Neural cell (in vitro differentiated cells): Measurements from ENCODE around the gene BCL2. TPM values are rescaled to one million over a fixed set of nuclear protein-coding genes. Genes with fewer than 3 reads are reported as not detected.
A peak's percentile ranks its signal among the peaks of the same experiment; 100 is the strongest.

Experiments
- H2AFZ ChIP-seq: fragments of 200-600, 300-800 bp; sonication (generic), shearing (Covaris generic); 2 replicates; pipeline ENCODE4 v1.6.0; 2014; ENCODE audit warnings: low read depth, mild to moderate bottlenecking, antibody characterized with exemption, low read length, moderate library complexity
- H3F3A ChIP-seq: fragments of 200-600 bp; shearing (Covaris generic); 2 replicates; pipeline ENCODE4 v1.6.1; 2016; ENCODE audit warnings: mild to moderate bottlenecking, moderate library complexity, mixed read lengths, antibody characterized with exemption, low read length; ENCODE audit not compliant: insufficient read depth, poor library complexity, severe bottlenecking
- H3K27ac ChIP-seq: fragments of 200-600, 300-800 bp; sonication (generic), shearing (Covaris generic); 2 replicates; pipeline ENCODE4 v1.5.1; 2014; ENCODE audit warnings: mild to moderate bottlenecking, low read length, moderate library complexity
- H3K27me3 ChIP-seq: fragments of 300-800, 200-600 bp; sonication (generic), shearing (Covaris generic); 2 replicates; pipeline ENCODE4 v1.6.0; 2014; ENCODE audit warnings: mild to moderate bottlenecking, low read depth, low read length, moderate library complexity; ENCODE audit not compliant: insufficient read depth
- H3K36me3 ChIP-seq: fragments of 300-800, 200-600 bp; sonication (generic), shearing (Covaris generic); 2 replicates; pipeline ENCODE4 v1.5.1; 2014; ENCODE audit warnings: mild to moderate bottlenecking, antibody characterized with exemption, low read length, moderate library complexity; ENCODE audit not compliant: insufficient read depth
- H3K4me2 ChIP-seq: fragments of 300-800, 200-600 bp; sonication (generic), shearing (Covaris generic); 2 replicates; pipeline ENCODE4 v1.6.0; 2014; ENCODE audit warnings: mild to moderate bottlenecking, low read length
- H3K4me3 ChIP-seq: fragments of 300-800, 200-600 bp; sonication (generic), shearing (Covaris generic); 2 replicates; pipeline ENCODE4 v1.5.1; 2014; ENCODE audit warnings: mild to moderate bottlenecking, low read length, moderate library complexity
- H3K79me2 ChIP-seq: fragments of 200-600 bp; shearing (Covaris generic); replicated peaks from 2 replicates; pipeline ENCODE4 v1.6.0; 2014; ENCODE audit warnings: mild to moderate bottlenecking, low read length, moderate library complexity; ENCODE audit not compliant: insufficient read depth
- H3K9ac ChIP-seq: fragments of 300-800, 200-600 bp; sonication (generic), shearing (Covaris generic); 2 replicates; pipeline ENCODE4 v1.6.1; 2016; ENCODE audit warnings: mild to moderate bottlenecking, low read length, mixed read lengths
- H3K9me2 ChIP-seq: fragments of 200-600 bp; shearing (Covaris generic); 2 replicates; pipeline ENCODE4 v1.6.1; 2016; ENCODE audit warnings: mild to moderate bottlenecking, low read length, mixed read lengths; ENCODE audit not compliant: insufficient read depth
- H3K9me3 ChIP-seq: fragments of 200-600, 300-800 bp; sonication (generic), shearing (Covaris generic); 2 replicates; pipeline ENCODE4 v1.6.1; 2016; ENCODE audit warnings: mild to moderate bottlenecking, mixed run types, low read length, moderate library complexity, mixed read lengths
- H4K20me1 ChIP-seq: fragments of 200-600 bp; shearing (Covaris generic); 2 replicates; pipeline ENCODE4 v1.6.1; 2016; ENCODE audit warnings: mild to moderate bottlenecking, mixed run types; ENCODE audit not compliant: insufficient read depth
- CTCF ChIP-seq: fragments of 450-650 bp; IDR thresholded peaks from 2 replicates; pipeline ENCODE4 v1.5.1; 2014; ENCODE audit warnings: antibody characterized with exemption, mild to moderate bottlenecking, moderate library complexity; ENCODE audit not compliant: poor library complexity, severe bottlenecking
- EP300 ChIP-seq: fragments of 450-650 bp; conservative IDR thresholded peaks from 2 replicates; pipeline ENCODE4 v1.6.1; 2014; ENCODE audit warnings: antibody characterized with exemption, mild to moderate bottlenecking, moderate library complexity; ENCODE audit not compliant: poor library complexity, severe bottlenecking
- EZH2 ChIP-seq: fragments of 200-600, 300-800 bp; shearing (Covaris generic), sonication (generic); IDR thresholded peaks from 2 replicates; pipeline ENCODE4 v1.6.1; 2014; ENCODE audit warnings: antibody characterized with exemption, low read length, borderline replicate concordance, mild to moderate bottlenecking; ENCODE audit not compliant: insufficient read depth, poor library complexity, severe bottlenecking
- MXI1 ChIP-seq: fragments of 450-650 bp; conservative IDR thresholded peaks from 2 replicates; pipeline ENCODE4 v1.6.1; 2014; ENCODE audit warnings: antibody characterized with exemption, mild to moderate bottlenecking; ENCODE audit not compliant: poor library complexity, severe bottlenecking
- POLR2AphosphoS5 ChIP-seq: IDR thresholded peaks from 2 replicates; pipeline ENCODE4 v1.6.1; 2012
- RAD21 ChIP-seq: fragments of 450-650 bp; conservative IDR thresholded peaks from 2 replicates; pipeline ENCODE4 v1.6.1; 2014; ENCODE audit warnings: antibody characterized with exemption, mild to moderate bottlenecking, moderate library complexity
- REST ChIP-seq: IDR thresholded peaks from 2 replicates; pipeline ENCODE4 v1.6.1; 2012; ENCODE audit warnings: borderline replicate concordance
- SMC3 ChIP-seq: fragments of 450-650 bp; conservative IDR thresholded peaks from 2 replicates; pipeline ENCODE4 v1.6.1; 2014; ENCODE audit warnings: antibody characterized with exemption, mild to moderate bottlenecking, moderate library complexity; ENCODE audit not compliant: poor library complexity
- TAF1 ChIP-seq: IDR thresholded peaks from 2 replicates; pipeline ENCODE4 v1.6.1; 2012; ENCODE audit warnings: low read depth
- polyA plus RNA-seq: library from polyadenylated mRNA; depleted of rRNA; stranded (reverse); fragments of >200 nt; gene quantifications from 2 replicates; pipeline ENCODE4 v1.2.3, GENCODE V29; 2014

Gene BCL2
- polyA plus RNA-seq, 1 donor from 2014 or later = 3.4 TPM

GRCh38 chr18:63074981-63075404 is 244.6 kb downstream of the BCL2 start:
- no peak overlapping the region for H3K9ac ChIP-seq
- H3K4me2 ChIP-seq = no peak overlapping the region
- H3K9me2 ChIP-seq = no peaks in the 10 kb centered on the region
- H3K79me2 ChIP-seq = no peaks in the 10 kb centered on the region
- no peak for TF ChIP-seq MXI1
- no peak for TF ChIP-seq EZH2
- no peak for TF ChIP-seq RAD21
- TF ChIP-seq CTCF = no peak
- no peak for TF ChIP-seq TAF1
- TF ChIP-seq EP300 = no peak
- TF ChIP-seq SMC3 = no peak
- no peak for TF ChIP-seq REST
- TF ChIP-seq POLR2AphosphoS5 = no peak
- H3K9me3 ChIP-seq = no peaks in the 10 kb centered on the region
- H3K4me3 ChIP-seq = peak overlapping the region; percentile 45
- H3K27ac ChIP-seq = no peak overlapping the region
- no peaks in the 10 kb centered on the region for H3K36me3 ChIP-seq
- no peak overlapping the region for H2AFZ ChIP-seq
- no peaks in the 10 kb centered on the region for H3K27me3 ChIP-seq
- no peaks in the 10 kb centered on the region for H3F3A ChIP-seq
- no peaks in the 10 kb centered on the region for H4K20me1 ChIP-seq

- no peaks in the 10 kb centered on the region for H4K20me1 ChIP-seq
- H3K36me3 ChIP-seq = no peaks in the 10 kb centered on the region
- H3K9me2 ChIP-seq = no peaks in the 10 kb centered on the region
- H2AFZ ChIP-seq = no peak overlapping the region
- no peak overlapping the region for H3K4me2 ChIP-seq
- H3K27me3 ChIP-seq = no peaks in the 10 kb centered on the region
- no peak overlapping the region for H3K4me3 ChIP-seq
- H3F3A ChIP-seq = no peaks in the 10 kb centered on the region
- no peaks in the 10 kb centered on the region for H3K9me3 ChIP-seq
- no peak overlapping the region for H3K27ac ChIP-seq
- no peak overlapping the region for H3K9ac ChIP-seq
- H3K79me2 ChIP-seq = no peaks in the 10 kb centered on the region
- TF ChIP-seq MXI1 (no peak), CTCF (no peak), REST (no peak), SMC3 (no peak), POLR2AphosphoS5 (no peak), EZH2 (no peak)
Measured at GRCh38 chr18:63073481-63073880, 246.1 kb downstream of the BCL2 start.
